ENCODE results near the gene PRKAB1. TPM values are rescaled to one million over a fixed set of nuclear protein-coding genes. Genes with fewer than 3 reads are reported as not detected.
"Not testable (repeated sequence)": the region's sequence is repeated elsewhere in the genome, so short reads cannot be mapped to it uniquely, and the experiment has no call there.

PRKAB1 gene
- 10 to 100 TPM; 31.8 to 53.3 TPM for total RNA-seq
- polyA plus RNA-seq (ENCODE audit: insufficient read length in 6 of 6) = 10 to 100 TPM; 73.2 to 88.3 (median 81.9) TPM
- long read RNA-seq, donor 1, full-length matches to known transcripts = 69 of 69 reads
- long read RNA-seq, donor 1, partial matches to known transcripts = 0 of 69 reads
- long read RNA-seq, donor 1, other reads (novel, unspliced or antisense) = 0 of 69 reads
- long read RNA-seq, donor 2, full-length matches to known transcripts = 46 of 46 reads
- long read RNA-seq, donor 2, partial matches to known transcripts = 0 of 46 reads
- long read RNA-seq, donor 2, other reads (novel, unspliced or antisense) = 0 of 46 reads
- long read RNA-seq, donor 3, full-length matches to known transcripts = 33 of 33 reads
- long read RNA-seq, donor 3, partial matches to known transcripts = 0 of 33 reads
- long read RNA-seq, donor 3, other reads (novel, unspliced or antisense) = 0 of 33 reads
- long read RNA-seq, donor 4, transcript PRKAB1-201 (7 exons, 2,610 nt) = major isoform, 18 of 21 reads
- long read RNA-seq, donor 4, partial matches to known transcripts = 0 of 21 reads
- long read RNA-seq, donor 4, other reads (novel, unspliced or antisense) = 1 of 21 reads
- long read RNA-seq, donor 5, full-length matches to known transcripts = 61 of 61 reads
- long read RNA-seq, donor 5, partial matches to known transcripts = 0 of 61 reads
- long read RNA-seq, donor 5, other reads (novel, unspliced or antisense) = 0 of 61 reads
- long read RNA-seq, donor 6, full-length matches to known transcripts = 59 of 59 reads
- long read RNA-seq, donor 6, partial matches to known transcripts = 0 of 59 reads
- long read RNA-seq, donor 6, other reads (novel, unspliced or antisense) = 0 of 59 reads
- long read RNA-seq, donor 7, full-length matches to known transcripts = 36 of 36 reads
- long read RNA-seq, donor 7, partial matches to known transcripts = 0 of 36 reads
- long read RNA-seq, donor 7, other reads (novel, unspliced or antisense) = 0 of 36 reads
- long read RNA-seq, donor 8, full-length matches to known transcripts = 45 of 45 reads
- long read RNA-seq, donor 8, partial matches to known transcripts = 0 of 45 reads
- long read RNA-seq, donor 8, other reads (novel, unspliced or antisense) = 0 of 45 reads
- long read RNA-seq, donor 9, partial matches to known transcripts = 0 of 1 reads
- long read RNA-seq, donor 9, other reads (novel, unspliced or antisense) = 0 of 1 reads
- long read RNA-seq, donor 10, transcript PRKAB1-201 (7 exons, 2,610 nt) = major isoform, 6 of 13 reads
- long read RNA-seq, donor 10, partial matches to known transcripts = 0 of 13 reads
- long read RNA-seq, donor 10, other reads (novel, unspliced or antisense) = 5 of 13 reads
- long read RNA-seq, donor 11, transcript PRKAB1-202 (1 exons, 1,510 nt) = major isoform, 17 of 30 reads
- long read RNA-seq, donor 11, transcript PRKAB1-201 (7 exons, 2,610 nt) = minor isoform, 12 of 30 reads
- long read RNA-seq, donor 11, partial matches to known transcripts = 0 of 30 reads
- long read RNA-seq, donor 11, other reads (novel, unspliced or antisense) = 0 of 30 reads
- long read RNA-seq, donor 12, full-length matches to known transcripts = 55 of 61 reads
- long read RNA-seq, donor 12, partial matches to known transcripts = 6 of 61 reads
- long read RNA-seq, donor 12, other reads (novel, unspliced or antisense) = 0 of 61 reads

DNA sequence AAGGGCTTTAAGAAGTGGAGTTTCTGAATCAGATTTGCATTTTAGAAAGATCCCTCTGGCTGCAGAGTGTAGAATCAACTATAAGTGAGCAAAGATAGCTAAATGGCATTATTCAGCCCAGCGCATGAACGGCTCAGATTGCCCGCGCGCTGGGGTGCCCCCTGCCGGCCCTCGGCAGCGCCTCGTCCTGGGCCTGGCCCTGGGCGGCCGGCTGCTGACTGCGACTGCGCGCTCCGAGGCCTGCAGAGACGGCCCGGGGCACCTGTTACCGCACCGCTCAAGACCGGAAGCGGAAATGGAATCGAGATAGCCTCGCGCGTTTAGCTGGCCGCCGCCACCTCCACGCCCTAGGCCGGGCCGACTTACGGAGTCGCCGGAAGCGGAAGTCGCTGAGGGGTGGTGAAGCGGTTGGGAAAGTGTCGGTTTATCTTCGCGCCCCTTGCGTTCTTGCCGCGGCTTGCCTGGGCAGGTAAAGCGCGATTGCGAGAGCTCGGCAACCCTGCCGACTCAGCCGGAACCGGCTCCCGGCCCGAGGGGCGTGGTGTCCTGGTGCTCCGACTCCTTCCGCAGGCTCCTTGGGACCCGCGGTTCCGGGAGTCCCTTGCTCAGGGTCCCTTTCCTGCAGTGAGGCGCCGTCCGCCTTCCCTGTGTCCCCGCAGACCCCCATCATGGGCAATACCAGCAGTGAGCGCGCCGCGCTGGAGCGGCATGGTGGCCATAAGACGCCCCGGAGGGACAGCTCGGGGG lies at the start of gene PRKAB1:
PRKAB1 (plus strand) TSS at position 557 of the 747 bp plus-strand sequence; CDS start at position 669, 112 bp downstream.
- DNase-seq = peak; percentile 85 to 99 (median 97)
- ATAC-seq = peak; percentile 90
- Histone ChIP-seq H3K4me3 (peak within 1 kb of the TSS; percentile 84 to 91), H3K9me3 (no peaks in the 10 kb centered on the region), H3K27ac (peak within 1 kb of the TSS; percentile 97 to 98), H3K4me1 (peaks cover 16 to 58% of the 10 kb centered on the region in 2 donors), H3K27me3 (no peaks in the 10 kb centered on the region), H3K36me3 (peaks cover 0 to 20% of the 10 kb centered on the region in 2 donors)
- TF ChIP-seq, protein P1, sequence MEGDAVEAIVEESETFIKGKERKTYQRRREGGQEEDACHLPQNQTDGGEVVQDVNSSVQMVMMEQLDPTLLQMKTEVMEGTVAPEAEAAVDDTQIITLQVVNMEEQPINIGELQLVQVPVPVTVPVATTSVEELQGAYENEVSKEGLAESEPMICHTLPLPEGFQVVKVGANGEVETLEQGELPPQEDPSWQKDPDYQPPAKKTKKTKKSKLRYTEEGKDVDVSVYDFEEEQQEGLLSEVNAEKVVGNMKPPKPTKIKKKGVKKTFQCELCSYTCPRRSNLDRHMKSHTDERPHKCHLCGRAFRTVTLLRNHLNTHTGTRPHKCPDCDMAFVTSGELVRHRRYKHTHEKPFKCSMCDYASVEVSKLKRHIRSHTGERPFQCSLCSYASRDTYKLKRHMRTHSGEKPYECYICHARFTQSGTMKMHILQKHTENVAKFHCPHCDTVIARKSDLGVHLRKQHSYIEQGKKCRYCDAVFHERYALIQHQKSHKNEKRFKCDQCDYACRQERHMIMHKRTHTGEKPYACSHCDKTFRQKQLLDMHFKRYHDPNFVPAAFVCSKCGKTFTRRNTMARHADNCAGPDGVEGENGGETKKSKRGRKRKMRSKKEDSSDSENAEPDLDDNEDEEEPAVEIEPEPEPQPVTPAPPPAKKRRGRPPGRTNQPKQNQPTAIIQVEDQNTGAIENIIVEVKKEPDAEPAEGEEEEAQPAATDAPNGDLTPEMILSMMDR (IDR thresholded peaks at IDR 0.05) = peak; percentile 87 to 95
- intact Hi-C loops (cut with DNase I) = no loop called here

DNA sequence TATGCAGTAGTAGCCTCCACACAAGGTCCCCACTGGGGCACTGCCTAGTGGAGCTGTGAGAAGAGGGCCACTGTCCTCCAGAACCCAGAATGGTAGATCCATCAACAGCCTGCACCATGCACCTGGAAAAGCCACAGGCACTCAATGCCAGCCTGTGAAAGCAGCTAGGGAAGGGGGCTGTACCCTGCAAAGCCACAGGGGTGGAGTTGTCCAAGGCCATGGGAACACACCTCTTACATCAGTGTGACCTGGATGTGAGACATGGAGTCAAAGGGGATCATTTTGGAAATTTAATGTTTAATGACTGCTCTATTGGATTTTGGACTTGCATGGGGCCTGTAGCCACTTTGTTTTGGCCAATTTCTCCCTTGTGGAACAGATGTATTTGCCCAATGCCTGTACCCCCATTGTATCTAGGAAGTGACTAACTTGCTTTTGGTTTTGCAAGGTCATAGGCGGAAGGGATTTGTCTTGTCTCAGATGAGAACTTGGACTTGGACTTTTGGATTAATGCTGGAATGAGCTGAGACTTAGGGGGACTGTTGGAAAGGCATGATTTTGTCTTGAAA lies 49.5 kb upstream of the PRKAB1 start:
- intact Hi-C loops (cut with DNase I); DNase-seq; H3K9me3 ChIP-seq; H3K36me3 ChIP-seq; ATAC-seq; H3K27ac ChIP-seq; H3K4me1 ChIP-seq; H3K27me3 ChIP-seq; H3K4me3 ChIP-seq: not testable (repeated sequence)

GRCh38 chr12:119620490-119620889 lies 47.4 kb upstream of the PRKAB1 start:
- TF ChIP-seq, protein P1 (IDR thresholded peaks at IDR 0.05) = no peak
- no peaks in the 10 kb centered on the region for H3K9me3 ChIP-seq
- intact Hi-C loops (cut with DNase I) = no loop called here

DNA sequence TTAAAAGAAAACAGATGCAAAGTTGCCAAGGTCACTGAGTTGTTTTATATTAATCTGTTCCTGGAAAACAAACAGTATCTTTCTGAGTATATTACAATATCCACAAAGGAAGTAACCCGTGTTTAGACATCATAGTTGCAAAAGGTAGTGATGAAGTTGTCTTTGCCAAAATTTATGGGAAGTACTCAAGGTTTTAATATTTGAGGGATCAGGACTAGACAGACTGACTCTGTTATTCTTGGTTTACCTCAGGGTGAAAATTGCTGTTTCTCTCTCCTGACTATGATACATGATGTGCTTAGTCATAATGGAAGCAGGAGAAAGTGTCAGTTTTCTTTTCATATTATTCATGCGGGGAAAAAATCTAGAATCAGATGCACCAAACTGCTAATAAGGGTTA lies 46.1 kb upstream of the PRKAB1 start:
- Histone ChIP-seq H3K9me3 (no peaks in the 10 kb centered on the region), H3K27me3 (no peaks in the 10 kb centered on the region), H3K4me1 (no peaks in the 10 kb centered on the region), H3K4me3 (no peak overlapping the region), H3K27ac (no peak overlapping the region), H3K36me3 (no peaks in the 10 kb centered on the region)
- ATAC-seq (no peak), DNase-seq (no peak)
- intact Hi-C loops (cut with DNase I) = no loop called here
- TF ChIP-seq, protein P1 (IDR thresholded peaks at IDR 0.05) = no peak

More at GRCh38 chr12:119620490-119620889, 47.4 kb upstream of the PRKAB1 start:
- DNase-seq = no peak
- ATAC-seq = no peak
- Histone ChIP-seq H3K27ac (no peak overlapping the region), H3K36me3 (no peaks in the 10 kb centered on the region), H3K27me3 (no peaks in the 10 kb centered on the region), H3K4me1 (no peaks in the 10 kb centered on the region), H3K4me3 (no peak overlapping the region)

Data from left lung (tissue), 14 donors.